SK-N-SH treated with all-trans-retinoic acid at 6 μM for 48 hours (cell line): ENCODE data around the gene EGR1.

Experiments
- ATAC-seq: fragments of 200-7000 bp; cut with Tn5 transposase; 3 replicates; pipeline ENCODE4 v1.9.1; 2020; ENCODE audit warnings: mild to moderate bottlenecking, moderate library complexity
- ARNTL ChIP-seq: fragments of 450-650 bp; formaldehyde crosslinking; IDR thresholded peaks from 2 replicates; pipeline ENCODE4 v1.5.0; 2020; ENCODE audit warnings: low read depth, mild to moderate bottlenecking, moderate library complexity, borderline replicate concordance
- BACH2 ChIP-seq: fragments of 250-450 bp; sonication (Bioruptor Pico); IDR thresholded peaks from 2 replicates; pipeline ENCODE4 v1.9.0; 2021; ENCODE audit warnings: mild to moderate bottlenecking, borderline replicate concordance
- CSDC2 ChIP-seq: fragments of 250-450 bp; sonication (Bioruptor Pico); IDR thresholded peaks from 2 replicates; pipeline ENCODE4 v1.5.0; 2020; ENCODE audit warnings: mild to moderate bottlenecking, moderate library complexity
- ESRRG ChIP-seq: fragments of 250-450 bp; sonication (Bioruptor Pico); IDR thresholded peaks from 2 replicates; pipeline ENCODE4 v1.6.1; 2021; ENCODE audit warnings: mild to moderate bottlenecking
- GLIS3 ChIP-seq: fragments of 250-450 bp; sonication (Bioruptor Pico); IDR thresholded peaks from 2 replicates; pipeline ENCODE4 v1.5.0; 2020; ENCODE audit warnings: mild to moderate bottlenecking, moderate library complexity
- ISL1 ChIP-seq: fragments of 250-450 bp; sonication (Bioruptor Pico); IDR thresholded peaks from 2 replicates; pipeline ENCODE4 v2.1.2; 2022; ENCODE audit warnings: mild to moderate bottlenecking, moderate library complexity
- OSR1 ChIP-seq: fragments of 250-450 bp; sonication (Bioruptor Pico); IDR thresholded peaks from 2 replicates; pipeline ENCODE4 v1.8.0; 2022; ENCODE audit warnings: moderate library complexity, mild to moderate bottlenecking, inconsistent platforms
- PPARA ChIP-seq: fragments of 250-450 bp; sonication (Bioruptor Pico); IDR thresholded peaks from 2 replicates; pipeline ENCODE4 v1.5.0; 2020; ENCODE audit warnings: mild to moderate bottlenecking, borderline replicate concordance
- RARB ChIP-seq: fragments of 250-450 bp; sonication (Bioruptor Pico); IDR thresholded peaks from 2 replicates; pipeline ENCODE4 v1.8.0; 2021; ENCODE audit warnings: mild to moderate bottlenecking, moderate library complexity
- TCF4 ChIP-seq: fragments of 250-450 bp; sonication (Bioruptor Pico); IDR thresholded peaks from 2 replicates; pipeline ENCODE4 v1.8.0; 2021; ENCODE audit warnings: mild to moderate bottlenecking, moderate library complexity, borderline replicate concordance
- ZC3H10 ChIP-seq: fragments of 250-450 bp; sonication (Bioruptor Pico); IDR thresholded peaks from 2 replicates; pipeline ENCODE4 v1.5.1; 2021; ENCODE audit warnings: mild to moderate bottlenecking, moderate library complexity
- ZFP3 ChIP-seq: fragments of 250-450 bp; sonication (Bioruptor Pico); IDR thresholded peaks from 2 replicates; pipeline ENCODE4 v1.5.0; 2020; ENCODE audit warnings: mild to moderate bottlenecking, moderate library complexity
- ZFP30 ChIP-seq: fragments of 450-650 bp; formaldehyde crosslinking; IDR thresholded peaks from 2 replicates; pipeline ENCODE4 v1.5.0; 2022; ENCODE audit warnings: mild to moderate bottlenecking, moderate library complexity
- ZNF565 ChIP-seq: fragments of 450-650 bp; formaldehyde crosslinking; conservative IDR thresholded peaks from 2 replicates; pipeline ENCODE4 v1.5.0; 2020; ENCODE audit warnings: low read depth, mild to moderate bottlenecking, moderate library complexity
- ZNF70 ChIP-seq: fragments of 450-650 bp; formaldehyde crosslinking; IDR thresholded peaks from 2 replicates; pipeline ENCODE4 v1.5.0; 2020; ENCODE audit warnings: mild to moderate bottlenecking, moderate library complexity
- ZNF8 ChIP-seq: fragments of 450-650 bp; formaldehyde crosslinking; IDR thresholded peaks from 2 replicates; pipeline ENCODE4 v1.5.0; 2020; ENCODE audit warnings: mild to moderate bottlenecking, moderate library complexity
- TF ChIP-seq, protein P1 (sequence below): fragments of 250-450 bp; sonication (Bioruptor Pico); IDR thresholded peaks from 2 replicates; pipeline ENCODE4 v1.5.0; 2020; ENCODE audit warnings: mild to moderate bottlenecking, moderate library complexity
- TF ChIP-seq, protein P2 (sequence below): fragments of 250-450 bp; sonication (Bioruptor Pico); IDR thresholded peaks from 2 replicates; pipeline ENCODE4 v1.8.0; 2021; ENCODE audit warnings: low read depth, mild to moderate bottlenecking, moderate library complexity, borderline replicate concordance
- TF ChIP-seq, protein P3 (sequence below): fragments of 250-450 bp; sonication (Bioruptor Pico); IDR thresholded peaks from 2 replicates; pipeline ENCODE4 v1.5.1; 2020; ENCODE audit warnings: low read depth, mild to moderate bottlenecking, moderate library complexity

The EGR1 gene

DNA sequence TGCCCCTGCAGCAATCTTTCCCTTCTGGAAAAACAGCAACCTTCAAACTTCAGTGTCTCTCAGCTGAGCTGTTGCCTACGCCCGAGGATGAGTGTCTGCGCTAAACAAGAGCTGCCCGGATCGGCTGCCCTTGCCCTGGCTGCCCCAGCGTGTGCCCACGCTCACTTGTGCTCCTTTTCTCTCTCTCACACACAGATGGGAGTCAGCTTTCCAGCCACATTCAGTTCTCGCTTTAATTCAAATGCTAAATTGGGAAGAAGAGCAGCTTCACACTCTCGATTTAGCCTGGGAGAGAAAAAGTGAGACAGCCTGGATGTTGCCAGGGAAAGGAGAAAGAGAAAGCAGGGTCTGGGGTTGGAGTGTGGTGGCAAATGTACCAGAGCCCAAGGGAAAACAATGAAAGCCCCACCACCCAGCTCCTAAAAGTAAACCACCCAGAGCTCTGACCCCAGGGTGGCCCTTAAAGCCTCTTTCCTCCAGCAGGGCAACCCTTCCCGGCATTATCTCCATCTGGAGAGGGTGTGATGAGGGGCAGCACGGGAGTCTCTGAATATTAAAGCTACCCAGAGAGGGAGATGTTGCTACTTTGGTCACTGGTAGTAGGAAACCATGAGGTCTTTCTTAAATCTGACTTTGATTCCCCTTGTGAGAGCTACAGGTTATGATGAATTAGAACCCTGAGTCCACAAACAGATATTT, 9.9 kb upstream of the EGR1 start (continued):
- TF ChIP-seq, protein P1, sequence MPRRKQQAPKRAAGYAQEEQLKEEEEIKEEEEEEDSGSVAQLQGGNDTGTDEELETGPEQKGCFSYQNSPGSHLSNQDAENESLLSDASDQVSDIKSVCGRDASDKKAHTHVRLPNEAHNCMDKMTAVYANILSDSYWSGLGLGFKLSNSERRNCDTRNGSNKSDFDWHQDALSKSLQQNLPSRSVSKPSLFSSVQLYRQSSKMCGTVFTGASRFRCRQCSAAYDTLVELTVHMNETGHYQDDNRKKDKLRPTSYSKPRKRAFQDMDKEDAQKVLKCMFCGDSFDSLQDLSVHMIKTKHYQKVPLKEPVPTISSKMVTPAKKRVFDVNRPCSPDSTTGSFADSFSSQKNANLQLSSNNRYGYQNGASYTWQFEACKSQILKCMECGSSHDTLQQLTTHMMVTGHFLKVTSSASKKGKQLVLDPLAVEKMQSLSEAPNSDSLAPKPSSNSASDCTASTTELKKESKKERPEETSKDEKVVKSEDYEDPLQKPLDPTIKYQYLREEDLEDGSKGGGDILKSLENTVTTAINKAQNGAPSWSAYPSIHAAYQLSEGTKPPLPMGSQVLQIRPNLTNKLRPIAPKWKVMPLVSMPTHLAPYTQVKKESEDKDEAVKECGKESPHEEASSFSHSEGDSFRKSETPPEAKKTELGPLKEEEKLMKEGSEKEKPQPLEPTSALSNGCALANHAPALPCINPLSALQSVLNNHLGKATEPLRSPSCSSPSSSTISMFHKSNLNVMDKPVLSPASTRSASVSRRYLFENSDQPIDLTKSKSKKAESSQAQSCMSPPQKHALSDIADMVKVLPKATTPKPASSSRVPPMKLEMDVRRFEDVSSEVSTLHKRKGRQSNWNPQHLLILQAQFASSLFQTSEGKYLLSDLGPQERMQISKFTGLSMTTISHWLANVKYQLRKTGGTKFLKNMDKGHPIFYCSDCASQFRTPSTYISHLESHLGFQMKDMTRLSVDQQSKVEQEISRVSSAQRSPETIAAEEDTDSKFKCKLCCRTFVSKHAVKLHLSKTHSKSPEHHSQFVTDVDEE (CRISPR knock-in tag): no peak
- TF ChIP-seq GLIS3 (CRISPR knock-in tag): no peak
- TF ChIP-seq, all 23 proteins: peak for 0

DNA sequence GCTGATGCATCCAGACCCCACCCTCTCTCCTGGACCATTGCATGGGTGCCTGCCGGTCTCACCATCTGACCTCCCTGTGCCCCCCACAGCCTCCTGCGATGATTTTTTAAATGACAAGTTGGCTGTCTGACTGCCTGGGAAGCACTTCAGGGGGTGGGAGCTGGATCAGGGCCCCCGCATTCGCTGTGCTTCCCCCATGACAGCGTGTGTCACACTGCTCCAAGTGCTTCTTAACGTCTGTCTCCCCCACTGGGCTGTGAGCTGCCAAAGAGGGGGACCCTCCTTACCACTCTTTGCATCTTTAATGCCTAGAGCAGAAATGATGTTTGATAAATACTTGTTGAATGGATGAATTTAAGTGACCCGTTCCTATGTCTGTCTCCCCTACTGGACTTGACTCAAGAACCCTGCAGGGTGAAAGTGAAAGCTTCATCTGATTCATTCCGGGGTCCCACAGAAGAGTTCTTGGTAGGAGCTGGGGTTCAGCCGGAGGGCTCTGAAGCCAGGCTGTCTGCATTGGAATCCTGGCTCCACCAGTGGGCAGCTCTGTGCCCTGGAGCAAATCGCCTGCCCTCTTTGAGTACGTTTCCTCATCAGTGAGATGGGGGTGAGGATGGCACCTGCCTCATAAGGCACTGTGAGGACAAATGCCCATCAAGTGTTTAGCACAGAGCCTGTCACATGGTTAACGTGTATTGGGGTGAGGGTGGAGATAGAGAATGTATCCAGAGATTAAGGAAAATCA, 7.6 kb upstream of the EGR1 start:
- TF ChIP-seq, protein P2, sequence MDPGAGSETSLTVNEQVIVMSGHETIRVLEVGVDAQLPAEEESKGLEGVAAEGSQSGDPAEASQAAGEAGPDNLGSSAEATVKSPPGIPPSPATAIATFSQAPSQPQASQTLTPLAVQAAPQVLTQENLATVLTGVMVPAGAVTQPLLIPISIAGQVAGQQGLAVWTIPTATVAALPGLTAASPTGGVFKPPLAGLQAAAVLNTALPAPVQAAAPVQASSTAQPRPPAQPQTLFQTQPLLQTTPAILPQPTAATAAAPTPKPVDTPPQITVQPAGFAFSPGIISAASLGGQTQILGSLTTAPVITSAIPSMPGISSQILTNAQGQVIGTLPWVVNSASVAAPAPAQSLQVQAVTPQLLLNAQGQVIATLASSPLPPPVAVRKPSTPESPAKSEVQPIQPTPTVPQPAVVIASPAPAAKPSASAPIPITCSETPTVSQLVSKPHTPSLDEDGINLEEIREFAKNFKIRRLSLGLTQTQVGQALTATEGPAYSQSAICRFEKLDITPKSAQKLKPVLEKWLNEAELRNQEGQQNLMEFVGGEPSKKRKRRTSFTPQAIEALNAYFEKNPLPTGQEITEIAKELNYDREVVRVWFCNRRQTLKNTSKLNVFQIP: no peak
- no peak for TF ChIP-seq ESRRG (CRISPR knock-in tag)
- no peak for TF ChIP-seq OSR1
- no peak for TF ChIP-seq PPARA (CRISPR knock-in tag)
- no peak for TF ChIP-seq TCF4 (CRISPR knock-in tag)
- no peak for TF ChIP-seq ISL1 (CRISPR knock-in tag)
- no peak for TF ChIP-seq BACH2 (CRISPR knock-in tag)
- TF ChIP-seq ZNF565 (CRISPR knock-in tag): no peak
- TF ChIP-seq, all 23 proteins: peak for 0
- peak; percentile 37; the same call in 2 of the 3 replicates for ATAC-seq

DNA sequence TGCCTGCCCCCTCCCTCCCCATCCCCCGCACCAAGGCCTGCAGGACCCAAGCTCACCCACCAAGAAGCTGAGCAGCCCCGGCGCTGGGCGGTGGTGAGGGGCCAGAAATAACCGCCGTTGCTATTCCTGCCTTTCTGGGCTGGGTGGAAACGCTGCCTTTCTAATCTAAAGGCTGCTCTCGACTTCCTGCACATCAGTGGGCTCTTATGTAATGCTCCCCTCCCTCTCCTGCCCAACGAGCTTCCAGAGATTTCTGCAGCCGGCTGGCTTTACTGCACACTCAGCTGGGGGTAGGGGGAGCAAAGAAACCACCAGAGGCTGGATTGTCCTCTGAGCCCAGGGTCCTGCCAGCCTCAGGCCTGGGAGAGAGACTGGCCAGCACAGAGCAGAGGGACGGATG, 6.9 kb upstream of the EGR1 start:
- TF ChIP-seq GLIS3 (CRISPR knock-in tag) (no peak), ZC3H10 (CRISPR knock-in tag) (no peak), CSDC2 (CRISPR knock-in tag) (no peak), ARNTL (CRISPR knock-in tag) (no peak), ESRRG (CRISPR knock-in tag) (no peak), ZNF565 (CRISPR knock-in tag) (no peak), PPARA (CRISPR knock-in tag) (no peak), ZFP30 (no peak), RARB (CRISPR knock-in tag) (no peak), ZFP3 (CRISPR knock-in tag) (no peak), ZNF8 (no peak), ZNF70 (no peak)
- TF ChIP-seq, protein P1 (CRISPR knock-in tag): no peak
- TF ChIP-seq, protein P3, sequence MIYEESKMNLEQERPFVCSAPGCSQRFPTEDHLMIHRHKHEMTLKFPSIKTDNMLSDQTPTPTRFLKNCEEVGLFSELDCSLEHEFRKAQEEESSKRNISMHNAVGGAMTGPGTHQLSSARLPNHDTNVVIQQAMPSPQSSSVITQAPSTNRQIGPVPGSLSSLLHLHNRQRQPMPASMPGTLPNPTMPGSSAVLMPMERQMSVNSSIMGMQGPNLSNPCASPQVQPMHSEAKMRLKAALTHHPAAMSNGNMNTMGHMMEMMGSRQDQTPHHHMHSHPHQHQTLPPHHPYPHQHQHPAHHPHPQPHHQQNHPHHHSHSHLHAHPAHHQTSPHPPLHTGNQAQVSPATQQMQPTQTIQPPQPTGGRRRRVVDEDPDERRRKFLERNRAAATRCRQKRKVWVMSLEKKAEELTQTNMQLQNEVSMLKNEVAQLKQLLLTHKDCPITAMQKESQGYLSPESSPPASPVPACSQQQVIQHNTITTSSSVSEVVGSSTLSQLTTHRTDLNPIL (CRISPR knock-in tag): no peak
- ATAC-seq: no peak

DNA sequence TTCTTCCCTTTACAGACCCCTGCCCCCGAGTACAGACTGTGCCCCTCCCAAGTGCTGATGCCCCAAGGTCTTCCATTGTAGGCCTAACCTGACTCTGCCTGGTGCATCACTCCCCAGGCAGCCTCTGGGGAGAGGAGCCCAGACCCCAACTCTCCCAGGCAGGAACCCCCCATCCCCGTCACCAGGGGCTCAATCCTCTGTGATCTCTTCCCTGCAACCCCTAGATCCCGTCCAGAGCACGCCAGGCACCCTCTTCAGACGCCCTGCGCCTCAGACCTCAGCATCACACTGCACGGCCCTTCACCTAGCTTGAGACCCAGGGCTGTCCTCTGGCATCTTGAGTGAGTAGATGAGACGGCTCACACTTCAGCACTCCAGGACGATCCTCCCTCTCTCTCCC, 6.4 kb upstream of the EGR1 start:
- no peak for ATAC-seq
- TF ChIP-seq PPARA (CRISPR knock-in tag): no peak
- no peak for TF ChIP-seq TCF4 (CRISPR knock-in tag)
- no peak for TF ChIP-seq OSR1
